Neural crest cell (in vitro differentiated cells): ENCODE results near the gene TRPM2. TPM values are rescaled to one million over a fixed set of nuclear protein-coding genes. Genes with fewer than 3 reads are reported as not detected.

ENCODE experiments used
- DNase-seq: peaks from one replicate; pipeline ENCODE4 v3.0.0; 2021; ENCODE audit warnings: low read depth, mixed read lengths, low spot score
- H3K27ac Mint-ChIP-seq: one replicate; pipeline ENCODE4 v1.8.0; 2021; ENCODE audit warnings: mild to moderate bottlenecking, mixed read lengths; ENCODE audit not compliant: unreplicated experiment
- H3K27me3 Mint-ChIP-seq: 2 replicates; pipeline ENCODE4 v1.8.0; 2021; ENCODE audit warnings: low read depth, mild to moderate bottlenecking, mixed read lengths
- H3K36me3 Mint-ChIP-seq: 2 replicates; pipeline ENCODE4 v1.8.0; 2021; ENCODE audit warnings: low read depth, mild to moderate bottlenecking, mixed read lengths
- H3K4me1 Mint-ChIP-seq: 2 replicates; pipeline ENCODE4 v1.8.0; 2021; ENCODE audit warnings: mixed read lengths
- H3K4me3 Mint-ChIP-seq: one replicate; pipeline ENCODE4 v1.8.0; 2021; ENCODE audit warnings: mild to moderate bottlenecking, mixed read lengths
- H3K9me3 Mint-ChIP-seq: 2 replicates; pipeline ENCODE4 v1.8.0; 2021; ENCODE audit warnings: mixed read lengths
- total RNA-seq: library from RNA; stranded (reverse); gene quantifications from 2 replicates; pipeline ENCODE4 v1.2.1, GENCODE V29; 2021
- TF ChIP-seq, protein P1 (sequence below): fragments of 200-600 bp; sonication (generic); conservative IDR thresholded peaks from 2 replicates; pipeline ENCODE4 v1.5.0; 2021; ENCODE audit warnings: antibody characterized with exemption, mild to moderate bottlenecking

The TRPM2 gene
- total RNA-seq, 1 donor from 2014 or later: not detected

GRCh38 chr21:44374601-44375280 is 21.3 kb downstream of the TRPM2 start:
- TF ChIP-seq, protein P1, sequence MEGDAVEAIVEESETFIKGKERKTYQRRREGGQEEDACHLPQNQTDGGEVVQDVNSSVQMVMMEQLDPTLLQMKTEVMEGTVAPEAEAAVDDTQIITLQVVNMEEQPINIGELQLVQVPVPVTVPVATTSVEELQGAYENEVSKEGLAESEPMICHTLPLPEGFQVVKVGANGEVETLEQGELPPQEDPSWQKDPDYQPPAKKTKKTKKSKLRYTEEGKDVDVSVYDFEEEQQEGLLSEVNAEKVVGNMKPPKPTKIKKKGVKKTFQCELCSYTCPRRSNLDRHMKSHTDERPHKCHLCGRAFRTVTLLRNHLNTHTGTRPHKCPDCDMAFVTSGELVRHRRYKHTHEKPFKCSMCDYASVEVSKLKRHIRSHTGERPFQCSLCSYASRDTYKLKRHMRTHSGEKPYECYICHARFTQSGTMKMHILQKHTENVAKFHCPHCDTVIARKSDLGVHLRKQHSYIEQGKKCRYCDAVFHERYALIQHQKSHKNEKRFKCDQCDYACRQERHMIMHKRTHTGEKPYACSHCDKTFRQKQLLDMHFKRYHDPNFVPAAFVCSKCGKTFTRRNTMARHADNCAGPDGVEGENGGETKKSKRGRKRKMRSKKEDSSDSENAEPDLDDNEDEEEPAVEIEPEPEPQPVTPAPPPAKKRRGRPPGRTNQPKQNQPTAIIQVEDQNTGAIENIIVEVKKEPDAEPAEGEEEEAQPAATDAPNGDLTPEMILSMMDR: no peak
- no peaks in the 10 kb centered on the region for H3K36me3 Mint-ChIP-seq
- H3K27me3 Mint-ChIP-seq: peaks cover 25% of the 10 kb centered on the region
- H3K4me1 Mint-ChIP-seq: no peaks in the 10 kb centered on the region
- H3K4me3 Mint-ChIP-seq: no peak overlapping the region
- no peaks in the 10 kb centered on the region for H3K9me3 Mint-ChIP-seq
- no peak overlapping the region for H3K27ac Mint-ChIP-seq
- no peak for DNase-seq

DNA sequence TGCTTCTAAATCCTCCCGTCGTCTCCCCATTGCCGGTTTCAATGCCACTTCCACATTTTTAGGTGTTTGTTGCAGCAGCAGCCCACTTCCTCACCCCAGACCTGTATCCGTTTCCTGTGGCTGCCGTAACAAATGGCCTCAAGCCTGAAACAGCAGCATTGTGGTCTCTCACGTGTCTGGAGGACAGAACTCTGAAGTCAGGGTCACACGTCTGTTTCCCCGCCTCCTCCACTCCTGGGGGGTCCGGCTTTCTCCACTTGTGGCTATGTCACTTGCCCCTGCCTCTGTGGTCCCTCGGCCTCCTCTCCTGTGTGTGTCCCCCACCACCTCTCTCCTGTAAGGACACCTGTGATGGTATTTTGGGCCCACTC is 21.8 kb downstream of the TRPM2 start:
- Mint-ChIP-seq H3K27me3 (peaks cover 23% of the 10 kb centered on the region), H3K4me1 (peaks cover 1% of the 10 kb centered on the region), H3K27ac (no peak overlapping the region), H3K9me3 (no peaks in the 10 kb centered on the region), H3K4me3 (no peak overlapping the region), H3K36me3 (no peaks in the 10 kb centered on the region)
- DNase-seq: no peak
- TF ChIP-seq, protein P1: no peak

- H3K27ac Mint-ChIP-seq: peak overlapping the region; percentile 29
- no peaks in the 10 kb centered on the region for H3K36me3 Mint-ChIP-seq
- no peak for DNase-seq
- no peak overlapping the region for H3K4me3 Mint-ChIP-seq
- no peaks in the 10 kb centered on the region for H3K9me3 Mint-ChIP-seq
- peaks cover 4% of the 10 kb centered on the region for H3K4me1 Mint-ChIP-seq
- H3K27me3 Mint-ChIP-seq: peaks cover 19% of the 10 kb centered on the region
- TF ChIP-seq, protein P1: no peak
These were observed 22.4 kb downstream of the TRPM2 start for GRCh38 chr21:44375761-44376241.

DNA sequence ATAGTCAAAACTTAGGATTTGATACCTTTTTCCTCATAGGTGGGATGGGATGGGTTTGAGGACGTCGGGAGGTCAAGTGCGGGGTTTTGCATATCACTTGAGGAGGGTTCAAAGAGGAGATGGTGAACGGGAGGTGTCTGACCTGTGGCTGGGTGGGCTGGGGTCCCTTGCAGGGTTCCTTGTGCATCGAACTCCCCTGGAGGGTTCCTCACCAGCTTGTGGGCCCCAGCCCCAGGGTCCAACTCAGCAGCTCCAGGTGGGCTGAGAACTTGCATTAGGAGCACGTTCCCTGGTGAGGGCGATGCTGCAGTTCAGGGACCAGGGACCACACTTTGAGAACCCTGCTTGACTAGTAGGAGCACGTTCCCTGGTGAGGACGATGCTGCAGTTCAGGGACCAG is 23.2 kb downstream of the TRPM2 start:
- TF ChIP-seq, protein P1: no peak
- no peak for DNase-seq
- H3K4me1 Mint-ChIP-seq: peaks cover 4% of the 10 kb centered on the region
- no peak overlapping the region for H3K4me3 Mint-ChIP-seq
- H3K36me3 Mint-ChIP-seq: no peaks in the 10 kb centered on the region
- H3K27ac Mint-ChIP-seq: peak overlapping the region; percentile 52
- no peaks in the 10 kb centered on the region for H3K9me3 Mint-ChIP-seq
- peaks cover 16% of the 10 kb centered on the region for H3K27me3 Mint-ChIP-seq

DNA sequence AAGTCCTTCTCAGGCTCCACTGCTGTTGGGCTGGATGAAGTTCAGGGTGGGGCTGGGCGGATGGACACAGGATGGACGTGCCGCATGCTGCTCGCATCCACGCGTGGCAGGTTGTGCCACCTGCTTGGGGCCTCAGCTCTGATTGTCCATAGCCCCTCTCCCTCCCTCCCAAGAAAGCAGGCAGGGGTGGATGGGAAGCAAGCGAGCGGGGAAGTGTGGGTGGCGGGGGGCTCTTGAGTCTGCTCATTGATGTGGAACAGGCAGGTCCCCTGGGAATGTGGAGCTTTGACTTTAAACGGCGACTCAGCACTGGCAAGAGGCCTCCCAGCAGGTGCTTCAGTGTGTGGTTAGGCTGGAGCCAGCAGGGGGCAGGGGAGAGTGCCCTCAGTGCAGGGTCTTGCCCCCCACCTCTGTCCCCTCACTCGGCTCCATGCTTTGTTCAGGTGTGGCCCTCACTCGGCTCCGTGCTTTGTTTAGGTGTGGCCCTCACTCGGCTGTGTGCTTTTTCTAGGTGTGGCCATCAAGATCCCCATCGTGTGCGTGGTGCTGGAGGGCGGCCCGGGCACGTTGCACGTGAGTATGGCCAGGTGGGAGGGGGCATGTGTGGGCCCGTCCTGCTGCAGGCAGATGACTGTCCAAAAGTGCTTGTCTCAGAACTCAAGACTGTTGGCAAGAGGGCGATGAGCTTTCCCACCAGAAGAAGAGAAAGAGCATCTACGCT is 23.9 kb downstream of the TRPM2 start:
- no peak overlapping the region for H3K27ac Mint-ChIP-seq
- peaks cover 5% of the 10 kb centered on the region for H3K9me3 Mint-ChIP-seq
- peaks cover 4% of the 10 kb centered on the region for H3K4me1 Mint-ChIP-seq
- H3K4me3 Mint-ChIP-seq: no peak overlapping the region
- H3K36me3 Mint-ChIP-seq: no peaks in the 10 kb centered on the region
- TF ChIP-seq, protein P1: peak; percentile 36
- DNase-seq: no peak
- peaks cover 17% of the 10 kb centered on the region for H3K27me3 Mint-ChIP-seq
